C4-2B (cell line): Measurements from ENCODE around the gene CD83.
"Not testable (repeated sequence)": the region's sequence is repeated elsewhere in the genome, so short reads cannot be mapped to it uniquely, and the experiment has no call there.

Experiments
- H3K27ac ChIP-seq: fragments of 450-650 bp; 2 replicates; pipeline ENCODE4 v1.5.1; 2017
- CTCF ChIP-seq: fragments of 450-650 bp; conservative IDR thresholded peaks from 2 replicates; pipeline ENCODE4 v1.5.1; 2017; ENCODE audit warnings: mild to moderate bottlenecking
- ZFX ChIP-seq: fragments of 450-650 bp; IDR thresholded peaks from 2 replicates; pipeline ENCODE4 v1.6.1; 2017

The CD83 gene

DNA sequence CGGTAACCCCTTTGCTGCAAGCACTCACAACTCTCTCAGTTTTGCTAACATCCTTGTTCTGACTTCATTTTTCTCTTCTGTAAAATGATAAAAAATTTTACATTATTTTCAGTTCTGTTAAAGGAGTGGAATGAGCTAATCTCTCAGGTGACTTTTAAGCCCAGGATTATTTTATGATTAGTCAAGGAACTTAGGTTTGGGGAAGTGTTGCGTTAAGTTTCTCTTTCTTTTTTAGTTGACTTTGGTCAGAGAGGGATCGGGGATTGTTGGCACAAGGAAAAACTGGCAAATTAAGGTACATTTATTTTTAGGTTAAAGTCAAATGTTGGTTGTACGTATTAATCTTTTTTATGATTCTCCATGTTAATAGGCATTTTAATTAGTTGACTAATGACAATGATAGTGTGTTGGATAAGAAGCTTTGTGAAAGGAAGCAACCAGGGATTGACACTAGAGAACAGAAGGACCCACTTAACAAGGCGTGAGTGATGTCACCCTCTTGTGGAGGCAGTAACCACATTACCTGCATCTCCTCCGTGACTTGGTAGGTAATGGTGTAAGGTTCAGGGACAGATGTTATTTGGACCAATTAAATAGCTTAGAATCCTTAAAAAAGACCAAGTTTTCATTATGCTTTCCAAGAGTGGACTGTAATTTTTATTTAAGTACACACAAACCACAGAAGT, 31.6 kb downstream of the CD83 start:
- TF ChIP-seq ZFX (no peak), CTCF (no peak)
- no peak overlapping the region for H3K27ac ChIP-seq

- TF ChIP-seq ZFX (no peak), CTCF (no peak)
- no peak overlapping the region for H3K27ac ChIP-seq
Observed at GRCh38 chr6:14149739-14150130, 32.2 kb downstream of the CD83 start.

GRCh38 chr6:14151300-14151699, 33.7 kb downstream of the CD83 start:
- not testable (repeated sequence) for H3K27ac ChIP-seq

- H3K27ac ChIP-seq = no peak overlapping the region
- TF ChIP-seq ZFX (no peak), CTCF (no peak)
Observed at GRCh38 chr6:14151773-14152172, 34.2 kb downstream of the CD83 start.

DNA sequence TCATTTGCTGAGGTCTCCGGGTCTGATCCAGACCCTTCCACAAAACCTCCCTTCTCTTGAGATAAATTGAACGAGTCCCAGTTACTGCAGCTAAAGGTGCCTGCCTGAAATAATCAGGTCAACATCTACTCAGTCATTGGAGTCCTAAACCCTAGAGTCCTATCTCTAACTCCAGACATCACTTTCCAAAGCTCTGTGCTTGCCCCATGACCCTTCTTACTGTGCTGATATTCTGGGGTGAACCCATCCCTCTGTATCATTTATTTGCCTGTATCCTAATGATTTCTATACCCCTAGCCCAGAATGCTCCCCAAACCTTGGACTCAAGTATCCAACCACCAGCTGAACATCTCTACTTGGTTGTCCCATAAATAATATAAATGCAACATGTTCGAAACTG, 35.7 kb downstream of the CD83 start:
- TF ChIP-seq CTCF = no peak
- TF ChIP-seq ZFX = no peak
- no peak overlapping the region for H3K27ac ChIP-seq

DNA sequence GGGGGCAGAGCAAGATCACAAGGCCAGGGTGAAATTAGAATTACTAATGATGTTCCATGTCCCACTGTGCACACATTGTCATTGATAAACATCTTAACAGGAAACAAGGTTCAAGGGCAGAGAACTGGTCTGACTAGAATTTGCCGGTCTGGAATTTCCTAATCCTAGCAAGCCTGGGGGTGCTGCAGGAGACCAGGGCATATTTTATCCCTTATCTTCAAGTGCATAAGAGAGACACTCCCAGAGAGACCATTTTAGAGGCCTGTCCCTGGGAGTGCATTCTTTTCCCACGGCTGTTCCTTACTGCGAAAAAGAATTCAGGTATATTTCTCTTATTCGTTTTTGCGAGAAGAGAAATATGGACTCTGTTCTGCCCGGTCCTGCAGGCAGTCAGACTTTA, 41.5 kb downstream of the CD83 start:
- no peak overlapping the region for H3K27ac ChIP-seq
- no peak for TF ChIP-seq CTCF

- no peak overlapping the region for H3K27ac ChIP-seq
- TF ChIP-seq ZFX (no peak), CTCF (no peak)
Observed at GRCh38 chr6:14162826-14163225, 45.3 kb downstream of the CD83 start.

- H3K27ac ChIP-seq = no peak overlapping the region
- TF ChIP-seq CTCF (no peak), ZFX (no peak)
Observed at GRCh38 chr6:14165091-14165490, 47.5 kb downstream of the CD83 start.
